PC-9 (cell line): ENCODE results near the gene NECAP2.
"Not testable (repeated sequence)": the region's sequence is repeated elsewhere in the genome, so short reads cannot be mapped to it uniquely, and the experiment has no call there.

ENCODE experiments used
- EZH2 ChIP-seq: fragments of 200-600 bp; sonication (generic); IDR thresholded peaks from 2 replicates; pipeline ENCODE4 v1.8.0; 2017; ENCODE audit warnings: antibody characterized with exemption, low read depth
- TF ChIP-seq, protein P1 (sequence below): fragments of 200-600 bp; sonication (generic); conservative IDR thresholded peaks from 2 replicates; pipeline ENCODE4 v1.6.1; 2017; ENCODE audit warnings: mixed run types, antibody characterized with exemption, mild to moderate bottlenecking, moderate library complexity

DNA sequence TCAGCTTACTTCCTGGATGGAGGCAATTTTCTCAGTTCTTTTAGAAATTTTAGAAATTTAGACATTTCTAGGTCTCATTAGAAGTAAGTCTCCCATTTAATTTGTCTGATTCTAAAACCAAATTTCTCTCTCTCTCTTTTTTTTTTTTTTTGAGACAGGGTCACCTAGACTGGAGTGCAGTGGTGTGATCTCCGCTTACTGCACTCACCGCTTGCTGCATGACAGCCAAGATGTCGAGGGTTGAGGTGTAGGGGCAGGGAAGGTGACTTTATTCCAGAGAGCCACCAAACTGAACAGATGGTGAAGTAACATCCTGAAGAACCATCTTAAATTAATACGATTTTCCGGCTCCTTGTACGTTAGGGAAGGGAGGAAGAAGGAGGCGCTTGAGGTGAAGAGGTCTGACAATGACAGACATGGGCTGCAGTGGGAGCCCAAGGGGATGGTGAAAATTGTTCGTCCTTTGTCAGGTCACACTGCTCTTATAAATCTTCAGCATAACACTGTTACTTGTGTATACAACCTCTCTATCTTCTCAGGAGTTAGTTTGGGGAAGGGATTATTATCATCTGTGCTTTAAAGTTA, 68.4 kb downstream of the NECAP2 start:
- TF ChIP-seq, protein P1, sequence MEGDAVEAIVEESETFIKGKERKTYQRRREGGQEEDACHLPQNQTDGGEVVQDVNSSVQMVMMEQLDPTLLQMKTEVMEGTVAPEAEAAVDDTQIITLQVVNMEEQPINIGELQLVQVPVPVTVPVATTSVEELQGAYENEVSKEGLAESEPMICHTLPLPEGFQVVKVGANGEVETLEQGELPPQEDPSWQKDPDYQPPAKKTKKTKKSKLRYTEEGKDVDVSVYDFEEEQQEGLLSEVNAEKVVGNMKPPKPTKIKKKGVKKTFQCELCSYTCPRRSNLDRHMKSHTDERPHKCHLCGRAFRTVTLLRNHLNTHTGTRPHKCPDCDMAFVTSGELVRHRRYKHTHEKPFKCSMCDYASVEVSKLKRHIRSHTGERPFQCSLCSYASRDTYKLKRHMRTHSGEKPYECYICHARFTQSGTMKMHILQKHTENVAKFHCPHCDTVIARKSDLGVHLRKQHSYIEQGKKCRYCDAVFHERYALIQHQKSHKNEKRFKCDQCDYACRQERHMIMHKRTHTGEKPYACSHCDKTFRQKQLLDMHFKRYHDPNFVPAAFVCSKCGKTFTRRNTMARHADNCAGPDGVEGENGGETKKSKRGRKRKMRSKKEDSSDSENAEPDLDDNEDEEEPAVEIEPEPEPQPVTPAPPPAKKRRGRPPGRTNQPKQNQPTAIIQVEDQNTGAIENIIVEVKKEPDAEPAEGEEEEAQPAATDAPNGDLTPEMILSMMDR = not testable (repeated sequence)
- TF ChIP-seq EZH2 = not testable (repeated sequence)
